Endometrial microvascular endothelial cells (primary cell): ENCODE measurements around the gene UBE2D1. TPM values are rescaled to one million over a fixed set of nuclear protein-coding genes. Genes with fewer than 3 reads are reported as not detected.
"Not testable (repeated sequence)": the region's sequence is repeated elsewhere in the genome, so short reads cannot be mapped to it uniquely, and the experiment has no call there.

Experiments
- in situ Hi-C: cut with HindIII; loops from 2 replicates; pipeline ENCODE4 v1.10.0; 2017; ENCODE audit warnings: low sequenced_read_pairs, low pct_unique_long_range_greater_than_20kb; ENCODE audit errors: inconsistent ontology term
- total RNA-seq: library from RNA; depleted of rRNA; stranded (reverse); fragments of >200 nt; gene quantifications from one replicate; pipeline ENCODE4 v1.2.3, GENCODE V29; 2015; ENCODE audit errors: inconsistent ontology term

Gene UBE2D1
- total RNA-seq, 1 donor from 2014 or later, result 11.8 TPM

DNA sequence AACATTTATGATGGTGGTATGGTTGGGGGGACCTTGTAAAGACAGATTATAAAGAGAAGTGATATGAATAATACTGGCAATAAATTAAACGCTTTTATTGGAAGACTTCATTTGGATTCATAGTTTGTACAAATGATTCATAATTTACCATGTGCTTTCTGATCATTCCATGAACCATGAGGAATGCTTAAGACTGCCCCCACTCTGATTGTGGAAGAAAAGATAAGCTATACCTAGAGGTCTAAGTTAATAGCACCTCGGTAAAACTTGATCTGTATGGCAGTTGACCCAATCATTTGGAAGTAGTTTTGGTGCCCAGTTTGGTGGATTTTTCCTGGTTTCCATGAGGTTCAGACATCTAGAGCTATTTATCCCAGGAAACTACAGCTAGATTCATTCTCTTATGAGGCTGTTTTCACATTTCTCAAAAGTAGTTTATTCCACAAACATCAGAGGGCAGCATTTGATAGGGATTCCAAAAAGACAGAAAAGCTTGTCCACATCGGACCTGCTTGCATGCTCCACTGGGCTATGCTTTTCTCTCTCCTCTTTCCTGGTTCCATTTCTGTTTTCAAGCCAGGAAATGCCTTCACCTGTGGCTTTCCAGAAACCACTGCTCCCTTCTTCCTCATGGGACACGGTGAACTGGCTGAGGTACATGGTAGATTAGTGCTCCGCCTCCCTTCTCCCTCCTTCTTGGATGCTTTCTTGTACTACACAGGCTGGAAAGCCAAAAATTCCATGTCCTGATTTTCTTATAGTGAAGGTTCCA, 79.7 kb downstream of the UBE2D1 start:
- in situ Hi-C loops, result no loop called here

DNA sequence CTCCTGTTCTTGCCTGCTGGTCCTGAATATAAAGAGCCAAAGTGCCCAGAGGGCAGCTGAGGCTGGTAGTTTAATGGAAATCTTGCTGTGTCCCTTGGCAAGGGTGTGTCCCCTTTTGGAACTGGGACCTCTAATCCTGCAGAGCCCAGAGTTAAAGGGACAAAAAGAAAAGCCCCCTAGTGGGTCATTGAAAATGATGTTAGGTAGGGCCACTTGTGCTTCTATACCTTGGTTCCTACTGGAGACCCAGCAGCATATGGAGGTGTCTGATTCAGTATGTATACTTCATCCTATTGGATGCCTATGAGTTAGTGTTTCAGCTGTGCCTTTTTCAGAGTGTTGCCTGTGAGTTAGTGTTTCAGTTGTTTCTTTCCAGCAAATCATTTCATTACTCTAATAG, 81.0 kb downstream of the UBE2D1 start:
- in situ Hi-C loops, result no loop called here

DNA sequence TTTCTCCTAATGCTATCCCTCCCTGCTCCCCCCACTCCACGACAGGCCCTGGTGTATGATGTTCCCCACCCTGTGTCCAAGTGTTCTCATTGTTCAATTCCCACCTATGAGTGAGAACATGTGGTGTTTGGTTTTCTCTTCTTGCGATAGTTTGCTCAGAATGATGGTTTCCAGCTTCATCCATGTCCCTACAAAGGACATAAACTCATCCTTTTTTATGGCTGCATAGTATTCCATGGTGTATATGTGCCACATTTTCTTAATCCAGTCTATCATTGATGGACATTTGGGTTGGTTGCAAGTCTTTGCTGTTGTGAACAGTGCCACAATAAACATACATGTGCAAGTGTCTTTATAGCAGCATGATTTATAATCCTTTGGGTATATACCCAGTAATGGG, 83.1 kb downstream of the UBE2D1 start:
- in situ Hi-C loops, result not testable (repeated sequence)

Other genes starting within 250 kb of the UBE2D1 start
- 5.5 TPM for gene IPMK, start 67.1 kb upstream of the UBE2D1 start, total RNA-seq
- 34.2 TPM for gene CISD1, start 65.8 kb upstream of the UBE2D1 start, total RNA-seq
- 26.2 TPM for gene TFAM, start 50.4 kb downstream of the UBE2D1 start, total RNA-seq
- gene BICC1, start 177.9 kb downstream of the UBE2D1 start, total RNA-seq, result not detected